SIG-M5 (cell line): Measurements from ENCODE around the gene ATP5F1E.
"Not testable (repeated sequence)": the region's sequence is repeated elsewhere in the genome, so short reads cannot be mapped to it uniquely, and the experiment has no call there.

Source experiments
- DNase-seq: peaks from one replicate; lab custom pipeline; 2025; lab: John Stamatoyannopoulos, UW

Gene ATP5F1E

GRCh38 chr20:58988565-58988882, 43.6 kb downstream of the ATP5F1E start:
- no peak for DNase-seq

GRCh38 chr20:58987790-58988564, 44.2 kb downstream of the ATP5F1E start:
- DNase-seq, result no peak

GRCh38 chr20:58986968-58987517, 45.1 kb downstream of the ATP5F1E start:
- DNase-seq, result no peak

GRCh38 chr20:58986286-58986967, 45.7 kb downstream of the ATP5F1E start:
- DNase-seq, result no peak

GRCh38 chr20:58985656-58986055, 46.5 kb downstream of the ATP5F1E start:
- DNase-seq, result no peak

GRCh38 chr20:58984691-58985090, 47.4 kb downstream of the ATP5F1E start:
- no peak for DNase-seq

- not testable (repeated sequence) for DNase-seq
These were observed 49.0 kb downstream of the ATP5F1E start for GRCh38 chr20:58983115-58983468.

GRCh38 chr20:58982406-58983114, 49.6 kb downstream of the ATP5F1E start:
- no peak for DNase-seq

GRCh38 chr20:58981628-58982364, 50.3 kb downstream of the ATP5F1E start:
- no peak for DNase-seq

GRCh38 chr20:58980711-58981627, 51.2 kb downstream of the ATP5F1E start, which contains the start of gene NELFCD:
Gene NELFCD, plus strand, starts transcription at chr20:58981256. Its CDS starts 54 bp downstream, at chr20:58981310.
- no peak for DNase-seq

GRCh38 chr20:58978351-58979190, 53.6 kb downstream of the ATP5F1E start:
- no peak for DNase-seq

GRCh38 chr20:58976061-58976730, 55.9 kb downstream of the ATP5F1E start:
- DNase-seq, result no peak
